ENCODE results near the gene ZMYND15. TPM values are rescaled to one million over a fixed set of nuclear protein-coding genes. Genes with fewer than 3 reads are reported as not detected.

The ZMYND15 gene
- total RNA-seq, 2 donors from 2014 or later, result 0.31 TPM; not detected in 1

GRCh38 chr17:4786516-4786915 is 46.9 kb downstream of the ZMYND15 start:
- Histone ChIP-seq H3K4me3 (peak overlapping the region; percentile 4 to 36), H3K9me3 (no peaks in the 10 kb centered on the region), H3K36me3 (no peaks in the 10 kb centered on the region), H3K27me3 (no peaks in the 10 kb centered on the region), H3K27ac (no peak overlapping the region), H3K4me1 (peaks cover 0 to 44% of the 10 kb centered on the region in 2 donors)
- DNase-seq (ENCODE audit: low spot score), result no peak
- TF ChIP-seq CTCF (IDR thresholded peaks at IDR 0.05), result no peak

DNA sequence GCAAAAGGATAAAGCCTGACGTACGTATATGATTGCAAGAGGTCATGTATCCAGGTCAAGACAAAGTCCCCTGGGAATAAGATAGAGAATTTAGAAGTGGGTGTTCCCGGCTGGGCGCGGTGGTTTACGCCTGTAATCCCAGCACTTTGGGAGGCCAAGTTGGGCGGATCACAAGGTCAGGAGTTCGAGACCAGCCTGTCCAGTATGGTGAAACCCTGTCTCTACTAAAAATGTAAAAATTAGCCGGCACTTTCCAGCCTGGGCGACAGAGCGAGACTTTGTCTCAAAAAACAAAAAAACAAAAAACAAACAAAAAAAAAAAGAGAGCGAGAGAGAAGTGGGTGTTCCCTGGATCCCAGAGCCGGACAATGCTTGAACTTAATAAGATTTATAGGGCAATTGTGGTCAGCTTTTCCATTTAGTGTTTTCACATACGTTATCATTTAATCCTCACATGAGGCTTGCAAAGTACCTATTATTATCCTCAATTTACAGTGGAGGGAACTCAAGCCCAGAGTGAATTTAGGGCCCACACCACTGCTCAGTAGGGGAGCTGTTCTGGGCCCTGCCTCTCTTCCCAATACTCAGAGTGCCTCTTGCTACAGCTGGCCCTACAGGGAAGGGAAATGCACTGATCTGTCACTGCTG is 48.6 kb downstream of the ZMYND15 start:
- Histone ChIP-seq H3K27me3 (no peaks in the 10 kb centered on the region), H3K9me3 (no peaks in the 10 kb centered on the region), H3K27ac (no peak overlapping the region), H3K4me3 (no peak overlapping the region), H3K36me3 (no peaks in the 10 kb centered on the region), H3K4me1 (peaks cover 0 to 44% of the 10 kb centered on the region in 2 donors)
- TF ChIP-seq CTCF (IDR thresholded peaks at IDR 0.05), result no peak
- no peak for DNase-seq (ENCODE audit: low spot score)

DNA sequence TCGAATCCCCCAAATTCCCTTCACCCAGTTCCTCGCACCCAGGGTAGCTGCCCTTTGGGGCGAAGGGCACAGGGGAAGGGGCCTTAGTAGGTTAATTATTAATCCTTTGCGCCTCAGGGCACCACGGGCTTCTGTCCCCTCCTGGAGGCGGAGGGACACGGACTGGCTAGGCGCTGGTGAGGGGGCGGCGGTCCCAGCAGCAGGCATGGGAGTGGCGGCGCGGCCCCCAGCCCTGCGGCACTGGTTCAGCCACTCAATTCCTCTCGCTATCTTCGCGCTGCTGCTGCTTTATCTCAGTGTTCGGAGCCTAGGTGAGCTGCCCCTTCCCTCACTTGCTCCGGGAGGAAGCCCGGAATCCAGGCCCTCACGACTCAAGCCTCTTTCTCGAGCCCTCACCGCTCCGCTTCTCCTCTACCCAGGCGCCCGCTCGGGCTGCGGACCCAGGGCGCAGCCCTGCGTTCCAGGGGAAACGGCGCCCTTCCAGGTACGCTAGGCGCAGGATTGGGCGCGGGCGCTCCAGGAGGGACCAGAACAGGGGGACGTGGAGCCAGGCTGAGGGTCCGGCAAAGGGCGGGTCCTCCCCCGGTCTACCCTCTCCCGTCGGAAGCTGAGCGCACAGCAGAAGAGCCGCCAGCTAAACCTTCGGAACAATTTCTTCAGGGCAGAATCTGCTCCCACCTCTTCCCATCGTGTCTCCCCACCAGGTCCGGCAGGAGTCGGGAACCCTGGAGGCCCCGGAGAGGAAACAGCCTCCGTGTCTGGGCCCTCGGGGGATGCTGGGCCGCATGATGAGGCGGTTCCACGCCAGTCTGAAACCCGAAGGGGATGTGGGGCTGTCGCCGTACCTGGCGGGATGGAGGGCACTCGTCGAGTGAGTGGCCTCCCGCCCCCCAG is 49.4 kb downstream of the ZMYND15 start, which contains the start of gene GLTPD2:
Gene GLTPD2, plus strand, starts transcription at position 158 of the 894 bp plus-strand sequence. Its CDS starts 48 bp downstream, at position 206.
- H3K27me3 ChIP-seq, result no peaks in the 10 kb centered on the region
- DNase-seq (ENCODE audit: low spot score), result no peak
- no peaks in the 10 kb centered on the region for H3K9me3 ChIP-seq
- no peak for TF ChIP-seq CTCF (IDR thresholded peaks at IDR 0.05)
- peak within 1 kb of the TSS; percentile 60 to 64 for H3K4me3 ChIP-seq
- peaks cover 0 to 44% of the 10 kb centered on the region in 2 donors for H3K4me1 ChIP-seq
- peak within 1 kb of the TSS; percentile 90 to 95 for H3K27ac ChIP-seq
- H3K36me3 ChIP-seq, result no peaks in the 10 kb centered on the region

DNA sequence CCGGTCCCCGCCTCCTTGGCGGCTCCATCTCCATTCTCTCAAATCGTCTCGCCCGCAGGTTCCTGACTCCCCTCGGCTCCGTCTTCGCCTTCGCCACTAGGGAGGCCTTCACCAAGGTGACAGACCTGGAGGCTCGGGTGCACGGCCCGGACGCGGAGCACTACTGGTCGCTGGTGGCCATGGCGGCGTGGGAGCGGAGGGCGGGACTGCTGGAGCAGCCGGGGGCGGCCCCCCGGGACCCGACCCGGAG is 50.0 kb downstream of the ZMYND15 start:
- Histone ChIP-seq H3K27me3 (no peaks in the 10 kb centered on the region), H3K4me3 (peak overlapping the region; percentile 60 to 64), H3K27ac (peak overlapping the region; percentile 90 to 95), H3K4me1 (peaks cover 0 to 44% of the 10 kb centered on the region in 2 donors), H3K36me3 (no peaks in the 10 kb centered on the region), H3K9me3 (no peaks in the 10 kb centered on the region)
- no peak for TF ChIP-seq CTCF (IDR thresholded peaks at IDR 0.05)
- DNase-seq (ENCODE audit: low spot score), result no peak

DNA sequence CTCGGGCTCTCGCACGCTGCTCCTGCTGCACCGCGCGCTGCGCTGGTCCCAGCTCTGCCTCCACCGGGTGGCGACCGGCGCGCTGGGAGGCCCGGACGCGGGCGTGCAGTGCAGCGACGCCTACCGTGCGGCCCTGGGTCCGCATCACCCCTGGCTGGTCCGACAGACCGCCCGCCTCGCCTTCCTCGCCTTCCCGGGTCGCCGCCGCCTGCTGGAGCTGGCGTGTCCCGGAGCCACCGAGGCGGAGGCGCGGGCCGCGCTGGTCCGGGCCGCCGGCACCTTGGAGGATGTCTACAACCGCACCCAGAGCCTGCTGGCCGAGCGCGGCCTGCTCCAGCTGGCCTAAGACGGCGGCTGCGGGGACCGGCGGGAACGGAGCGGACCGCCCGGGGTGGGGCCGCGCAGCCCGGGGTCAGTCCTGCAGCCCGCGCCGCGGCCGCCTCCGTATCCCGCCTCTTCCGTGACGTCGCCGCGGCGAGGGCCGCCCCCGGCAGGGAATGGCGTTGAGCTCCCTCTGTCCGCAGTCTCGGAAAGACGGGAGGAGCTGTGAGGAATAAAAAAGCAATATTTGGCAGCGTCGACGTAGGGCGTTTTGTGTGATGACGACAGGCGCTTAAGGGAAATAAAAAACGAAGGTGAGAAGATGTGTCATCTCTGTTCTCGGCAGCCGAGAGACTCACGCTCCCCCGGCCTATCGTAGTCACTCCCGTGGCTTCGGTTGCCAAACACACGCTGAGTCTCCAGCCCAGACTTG is 50.5 kb downstream of the ZMYND15 start:
- no peaks in the 10 kb centered on the region for H3K27me3 ChIP-seq
- peaks cover 0 to 42% of the 10 kb centered on the region in 2 donors for H3K4me1 ChIP-seq
- peak; percentile 43 to 90 for TF ChIP-seq CTCF (IDR thresholded peaks at IDR 0.05)
- no peaks in the 10 kb centered on the region for H3K9me3 ChIP-seq
- peak overlapping the region; percentile 90 to 95 for H3K27ac ChIP-seq
- peak; percentile 91 for DNase-seq (ENCODE audit: low spot score)
- H3K4me3 ChIP-seq, result peak overlapping the region; percentile 60 to 64
- H3K36me3 ChIP-seq, result no peaks in the 10 kb centered on the region

Data from right atrium auricular region (tissue), 2 donors.